HS-5 (cell line): ENCODE results near the gene CD200R1.

Experiments
- DNase-seq: peaks from one replicate; pipeline ENCODE4 v3.0.0-alpha.2; 2012; ENCODE audit warnings: low read depth

Gene CD200R1

DNA sequence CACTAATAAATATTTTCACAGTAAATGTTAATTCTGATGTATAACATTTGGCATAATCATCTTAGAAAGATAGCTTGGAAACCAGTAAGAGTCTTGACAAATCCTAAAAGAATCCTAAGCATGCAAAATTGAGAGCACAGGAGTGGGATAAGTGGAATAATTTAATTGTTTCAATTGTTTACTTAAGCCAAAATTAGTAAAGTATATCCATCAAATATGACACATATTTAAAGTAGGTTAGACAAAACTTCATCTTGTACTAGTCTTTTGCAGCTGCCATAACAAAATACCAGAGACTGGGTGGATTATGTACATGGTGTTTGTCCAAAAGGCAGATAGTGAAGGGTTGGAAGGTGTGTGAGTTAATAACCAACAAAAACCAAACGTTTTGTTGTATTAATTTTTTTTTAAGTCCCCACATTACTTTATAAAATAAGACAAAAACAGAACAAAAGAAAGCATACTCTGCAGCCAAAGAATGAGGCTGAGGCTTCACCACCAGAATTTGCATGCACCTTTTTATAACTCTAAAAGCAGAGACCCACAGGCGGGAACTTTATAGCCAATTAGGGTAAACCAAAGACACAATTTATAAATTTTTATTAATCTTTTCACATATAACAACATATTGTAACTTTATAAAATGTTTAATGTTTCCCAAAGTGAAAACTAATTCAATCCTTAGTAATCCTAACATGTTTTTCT, 86.4 kb downstream of the CD200R1 start:
- DNase-seq, result peak; percentile 28

DNA sequence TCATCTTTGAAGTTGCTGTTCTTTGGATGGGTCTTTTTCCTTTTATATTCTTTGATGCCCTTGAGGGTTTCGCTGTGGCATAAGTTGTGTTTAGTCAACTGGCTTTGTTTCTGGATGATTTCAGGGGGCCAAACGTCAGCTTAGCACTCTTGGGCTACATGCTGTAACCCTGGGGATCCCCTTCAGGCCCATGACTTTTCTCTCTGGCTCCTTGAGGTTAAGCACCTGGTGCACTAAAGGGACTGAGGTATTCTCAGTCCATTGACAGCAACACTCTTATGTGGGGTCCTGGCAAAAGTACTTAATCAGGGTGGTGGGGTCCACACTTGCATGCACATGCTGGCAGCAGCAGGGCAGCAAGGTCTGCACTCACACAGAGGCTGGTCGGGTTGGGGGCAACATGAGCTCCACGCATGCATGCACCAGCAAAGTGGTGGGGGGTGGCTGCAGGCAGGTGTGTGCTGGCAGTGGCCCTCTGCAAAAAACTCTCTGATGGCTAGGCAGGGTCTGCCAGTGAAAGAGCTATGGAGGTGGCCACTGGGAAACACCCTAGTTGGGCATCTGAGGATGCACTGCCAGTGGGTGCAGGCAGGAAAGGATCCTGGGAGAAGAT, 90.1 kb downstream of the CD200R1 start:
- no peak for DNase-seq

DNA sequence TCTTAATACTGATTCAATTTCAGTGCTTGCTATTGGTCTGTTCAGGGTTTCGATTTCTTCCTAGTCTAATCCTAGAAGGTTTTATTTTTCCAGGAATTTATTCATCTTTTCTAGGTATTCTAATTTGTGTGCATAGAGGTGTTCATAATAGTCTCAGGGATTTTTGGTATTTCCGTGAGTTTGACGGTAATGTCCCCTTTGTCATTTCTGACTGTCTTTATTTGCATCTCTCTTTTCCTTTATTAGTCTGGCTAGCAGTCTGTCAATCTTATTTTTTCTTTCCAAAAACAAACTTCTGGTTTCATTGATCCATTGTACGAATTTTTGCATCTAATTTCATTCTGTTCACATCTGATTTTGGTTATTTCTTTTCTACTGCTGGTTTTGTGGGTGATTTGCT, 93.0 kb downstream of the CD200R1 start:
- no peak for DNase-seq

DNA sequence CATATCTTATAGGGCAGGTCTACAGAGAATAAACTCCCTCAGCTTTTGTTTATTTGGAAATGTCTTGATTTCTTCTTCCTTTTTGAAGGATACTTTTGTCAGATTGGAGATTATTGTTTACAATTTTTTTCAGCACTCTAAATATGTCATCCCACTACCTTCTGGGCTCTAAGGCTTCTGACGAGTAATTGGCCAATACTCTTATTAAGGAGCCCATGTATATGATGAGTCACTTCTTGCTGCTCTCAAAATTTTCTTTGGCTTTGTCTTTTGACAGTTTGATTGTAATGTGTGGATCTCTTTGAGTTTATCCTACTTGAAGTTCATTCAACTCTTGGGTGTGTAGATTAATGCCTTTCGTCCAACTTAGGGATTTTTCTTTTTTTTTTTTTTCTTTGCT, 99.3 kb downstream of the CD200R1 start:
- no peak for DNase-seq

DNA sequence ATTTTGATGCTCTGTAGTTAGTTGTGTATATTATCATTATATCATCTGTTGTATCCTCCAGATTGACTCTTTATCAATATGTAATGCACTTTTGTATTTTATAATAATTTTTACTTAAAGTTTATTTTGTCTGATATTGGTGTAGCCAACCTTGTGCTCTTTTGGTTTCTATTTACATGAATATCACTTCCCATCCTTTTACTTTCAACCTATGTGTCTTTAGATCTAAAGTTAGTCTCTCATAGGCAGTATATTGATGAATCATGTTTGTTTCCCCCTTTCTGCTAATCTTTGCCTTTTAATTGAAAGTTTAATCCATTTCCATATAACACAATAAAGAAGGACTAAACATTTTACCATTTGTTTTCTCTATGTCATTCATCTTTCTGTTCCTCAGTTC, 100.2 kb downstream of the CD200R1 start:
- no peak for DNase-seq

DNA sequence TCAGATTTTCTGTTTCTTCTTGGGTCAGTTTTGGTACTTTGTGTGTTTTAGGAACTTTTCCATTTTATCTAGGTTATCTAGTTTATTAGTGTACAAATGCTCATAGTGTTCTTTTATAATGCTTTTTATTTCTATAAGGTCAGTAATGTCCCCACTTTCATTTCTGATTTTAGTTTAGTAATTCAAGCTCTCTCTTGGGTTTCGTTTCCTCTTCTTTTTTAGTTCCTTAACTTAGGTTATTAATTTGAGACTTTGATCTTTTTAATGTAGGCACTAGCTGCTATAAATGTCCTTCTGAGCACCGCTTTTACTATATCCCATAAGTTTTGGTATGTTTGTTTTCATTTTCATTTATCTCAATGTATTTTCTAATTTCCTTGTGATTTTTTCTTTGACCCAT, 101.3 kb downstream of the CD200R1 start:
- no peak for DNase-seq

DNA sequence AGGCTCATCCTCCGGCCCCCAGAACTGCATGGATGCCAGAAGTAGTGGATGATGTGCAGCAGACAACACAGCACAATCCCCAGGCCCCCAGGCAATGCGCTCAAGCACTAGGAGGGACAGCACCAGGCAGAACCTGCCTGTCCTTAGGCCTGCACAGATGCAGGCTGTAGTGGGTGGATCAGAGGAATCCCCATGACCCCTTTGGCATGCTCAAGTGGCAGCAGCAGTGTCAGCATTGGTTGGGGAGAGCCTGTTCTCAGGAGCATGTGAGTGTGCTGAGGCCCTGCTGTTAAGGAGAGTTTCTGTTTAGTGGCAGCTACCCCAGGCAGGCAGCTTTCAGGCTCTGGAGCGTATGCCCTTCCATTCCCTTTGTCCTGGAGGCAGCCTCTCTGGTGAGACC, 103.2 kb downstream of the CD200R1 start:
- DNase-seq, result no peak
